IgD-negative memory B cell (primary cell): ENCODE measurements around the gene KCNK7. TPM values are rescaled to one million over a fixed set of nuclear protein-coding genes. Genes with fewer than 3 reads are reported as not detected.
"Not testable (repeated sequence)": the region's sequence is repeated elsewhere in the genome, so short reads cannot be mapped to it uniquely, and the experiment has no call there.

Experiments used
- H3K27ac Mint-ChIP-seq, 3 donors: one replicate each; pipeline ENCODE4 v1.8.0; 2020 to 2022; ENCODE audit warnings: mild to moderate bottlenecking in 3 of 3, mixed read lengths in 3 of 3, moderate library complexity in 1 of 3
- H3K27me3 Mint-ChIP-seq: one replicate; pipeline ENCODE4 v1.8.0; 2021; ENCODE audit warnings: mixed read lengths
- H3K36me3 Mint-ChIP-seq: one replicate; pipeline ENCODE4 v1.8.0; 2020; ENCODE audit warnings: mild to moderate bottlenecking, mixed read lengths
- H3K4me1 Mint-ChIP-seq, 3 donors: one replicate each; pipeline ENCODE4 v1.8.0; 2020 to 2022; ENCODE audit warnings: mixed read lengths in 3 of 3, mild to moderate bottlenecking in 1 of 3
- H3K4me3 Mint-ChIP-seq, 4 donors: one replicate each; pipeline ENCODE4 v1.8.0; 2020 to 2022; ENCODE audit warnings: mild to moderate bottlenecking in 4 of 4, mixed read lengths in 4 of 4, moderate library complexity in 3 of 4
- H3K9me3 Mint-ChIP-seq, 3 donors: one replicate each; pipeline ENCODE4 v1.8.0; 2020 to 2021; ENCODE audit warnings: mixed read lengths in 3 of 3, mild to moderate bottlenecking in 1 of 3
- polyA plus RNA-seq: library from polyadenylated mRNA; unstranded; fragments of 300-500 nt; fragmentation: Illumina TruSeq; gene quantifications from one replicate; pipeline ENCODE4 v1.2.3, GENCODE V29; 2021

Gene KCNK7, protein sequence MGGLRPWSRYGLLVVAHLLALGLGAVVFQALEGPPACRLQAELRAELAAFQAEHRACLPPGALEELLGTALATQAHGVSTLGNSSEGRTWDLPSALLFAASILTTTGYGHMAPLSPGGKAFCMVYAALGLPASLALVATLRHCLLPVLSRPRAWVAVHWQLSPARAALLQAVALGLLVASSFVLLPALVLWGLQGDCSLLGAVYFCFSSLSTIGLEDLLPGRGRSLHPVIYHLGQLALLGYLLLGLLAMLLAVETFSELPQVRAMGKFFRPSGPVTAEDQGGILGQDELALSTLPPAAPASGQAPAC
- polyA plus RNA-seq, result not detected

DNA sequence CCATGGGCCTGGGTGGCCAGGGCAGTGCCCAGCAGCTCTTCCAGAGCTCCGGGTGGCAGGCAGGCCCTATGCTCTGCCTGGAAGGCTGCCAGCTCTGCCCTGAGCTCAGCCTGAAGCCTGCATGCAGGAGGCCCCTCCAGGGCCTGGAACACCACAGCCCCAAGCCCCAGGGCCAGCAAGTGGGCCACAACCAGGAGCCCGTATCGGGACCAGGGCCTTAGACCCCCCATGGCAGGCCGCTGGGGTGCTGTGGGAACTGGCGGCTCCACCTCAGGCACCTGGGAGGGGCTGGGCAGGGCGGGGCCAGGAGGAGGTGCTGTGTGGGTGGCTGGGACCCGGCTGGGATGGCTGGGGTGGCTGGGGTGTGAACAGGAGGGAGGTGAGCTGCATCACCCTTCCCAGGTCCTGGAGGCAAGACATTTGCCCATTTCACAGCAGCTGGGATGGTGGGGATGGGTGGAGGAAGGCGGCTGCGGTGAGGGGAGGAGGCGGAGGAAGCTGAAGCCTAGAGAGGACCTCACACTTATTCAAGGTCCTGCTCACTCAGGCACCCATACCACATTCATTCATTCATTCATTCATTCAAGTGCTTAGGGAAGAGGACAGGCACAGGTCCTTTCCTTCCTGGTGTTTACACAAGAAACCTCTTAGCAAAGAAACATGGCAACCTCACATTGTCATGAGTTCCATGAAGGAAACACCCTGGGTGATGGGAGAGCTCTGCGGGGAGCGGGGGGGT, at the start of gene KCNK7:
TSS of gene KCNK7 (minus strand) at position 258 of the 739 bp plus-strand sequence. CDS start at position 230, 28 bp downstream.
- H3K4me3 Mint-ChIP-seq, result peak within 1 kb of the TSS in 2 of 4 donors; percentile 33 to 65
- H3K4me1 Mint-ChIP-seq, result peaks cover 0 to 12% (median 5%) of the 10 kb centered on the region in 3 donors
- no peaks in the 10 kb centered on the region for H3K36me3 Mint-ChIP-seq
- H3K9me3 Mint-ChIP-seq, result no peaks in the 10 kb centered on the region
- H3K27me3 Mint-ChIP-seq, result no peaks in the 10 kb centered on the region
- no peak within 1 kb of the TSS for H3K27ac Mint-ChIP-seq

DNA sequence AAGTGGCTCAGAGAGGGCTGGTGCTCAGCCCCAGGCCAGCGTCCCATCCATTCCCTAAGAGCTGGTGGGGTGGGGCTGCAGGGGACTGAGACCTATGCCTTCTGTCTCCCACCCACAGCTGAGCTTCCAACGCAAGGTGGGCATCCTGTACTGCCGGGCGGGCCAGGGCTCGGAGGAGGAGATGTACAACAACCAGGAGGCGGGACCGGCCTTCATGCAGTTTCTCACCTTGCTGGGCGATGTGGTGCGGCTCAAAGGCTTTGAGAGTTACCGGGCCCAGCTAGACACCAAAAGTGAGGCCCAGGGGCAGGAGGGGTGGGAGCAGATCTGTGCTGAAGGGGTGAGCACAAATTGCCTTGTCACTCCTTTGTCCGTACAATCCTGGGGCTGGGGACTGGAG, 49.2 kb upstream of the KCNK7 start:
- Mint-ChIP-seq H3K27me3 (no peaks in the 10 kb centered on the region), H3K27ac (peak overlapping the region; percentile 31 to 98 (median 76)), H3K36me3 (peaks cover 4% of the 10 kb centered on the region), H3K4me1 (peaks cover 4 to 15% (median 5%) of the 10 kb centered on the region in 3 donors), H3K9me3 (no peaks in the 10 kb centered on the region), H3K4me3 (peak overlapping the region in 2 of 4 donors; percentile 39 to 85)

DNA sequence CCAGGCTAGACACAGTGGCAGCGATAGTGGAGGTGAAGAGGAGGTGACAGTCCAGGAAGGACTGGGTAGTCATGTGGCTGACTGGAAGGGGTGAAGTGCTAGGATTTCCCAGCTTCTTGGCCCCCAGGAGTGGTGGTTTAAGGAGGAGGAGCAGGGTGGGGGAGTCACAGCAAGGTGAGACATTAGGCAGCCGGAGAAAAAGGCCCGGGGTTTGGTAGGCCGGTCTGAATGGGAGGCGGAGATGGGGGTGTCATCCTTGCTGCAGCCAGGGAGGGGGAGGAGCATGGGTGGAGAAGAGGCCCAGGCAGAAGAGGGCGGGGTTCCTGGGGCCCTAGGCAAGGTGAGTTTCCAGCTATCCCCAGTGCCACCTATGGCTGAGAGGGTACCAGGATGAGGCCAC, 48.4 kb upstream of the KCNK7 start:
- no peaks in the 10 kb centered on the region for H3K9me3 Mint-ChIP-seq
- H3K4me3 Mint-ChIP-seq, result peak overlapping the region in 3 of 4 donors; percentile 32 to 85 (median 41)
- no peaks in the 10 kb centered on the region for H3K27me3 Mint-ChIP-seq
- peaks cover 4 to 16% (median 10%) of the 10 kb centered on the region in 3 donors for H3K4me1 Mint-ChIP-seq
- H3K27ac Mint-ChIP-seq, result peak overlapping the region in 2 of 3 donors; percentile 92 to 98
- peaks cover 4% of the 10 kb centered on the region for H3K36me3 Mint-ChIP-seq

DNA sequence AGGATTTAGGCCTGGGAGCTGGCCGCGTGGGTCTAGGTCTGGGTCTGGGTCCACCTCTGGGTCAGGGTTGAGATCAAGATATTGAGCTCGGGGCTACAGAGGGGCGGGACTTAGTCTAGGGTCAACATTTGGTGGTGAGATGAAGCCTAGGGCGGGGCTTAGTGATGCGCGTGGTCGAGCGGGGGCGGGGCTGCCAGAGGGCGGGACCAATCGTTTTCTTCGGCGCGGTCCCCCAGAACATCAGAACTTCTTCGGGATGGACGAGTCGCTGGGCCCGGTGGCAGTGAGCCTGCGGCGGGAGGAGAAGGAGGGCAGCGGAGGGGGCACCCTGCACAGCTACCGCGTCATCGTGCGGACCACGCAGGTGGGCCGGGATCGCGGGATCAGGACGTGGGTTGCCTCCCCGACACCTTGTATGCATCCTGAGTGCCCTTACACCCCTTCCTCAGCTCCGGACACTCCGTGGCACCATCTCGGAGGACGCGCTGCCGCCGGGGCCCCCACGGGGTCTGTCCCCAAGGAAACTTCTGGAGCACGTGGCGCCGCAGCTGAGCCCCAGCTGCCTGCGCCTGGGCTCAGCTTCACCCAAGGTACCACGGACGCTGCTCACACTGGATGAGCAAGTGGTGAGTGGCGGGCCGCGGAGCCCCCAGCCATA, 46.5 kb upstream of the KCNK7 start:
- H3K36me3 Mint-ChIP-seq, result peaks cover 4% of the 10 kb centered on the region
- peak overlapping the region; percentile 94 to 99 (median 96) for H3K4me3 Mint-ChIP-seq
- peaks cover 4 to 22% (median 15%) of the 10 kb centered on the region in 3 donors for H3K4me1 Mint-ChIP-seq
- H3K9me3 Mint-ChIP-seq, result no peaks in the 10 kb centered on the region
- no peaks in the 10 kb centered on the region for H3K27me3 Mint-ChIP-seq
- peak overlapping the region; percentile 90 to 98 (median 97) for H3K27ac Mint-ChIP-seq

DNA sequence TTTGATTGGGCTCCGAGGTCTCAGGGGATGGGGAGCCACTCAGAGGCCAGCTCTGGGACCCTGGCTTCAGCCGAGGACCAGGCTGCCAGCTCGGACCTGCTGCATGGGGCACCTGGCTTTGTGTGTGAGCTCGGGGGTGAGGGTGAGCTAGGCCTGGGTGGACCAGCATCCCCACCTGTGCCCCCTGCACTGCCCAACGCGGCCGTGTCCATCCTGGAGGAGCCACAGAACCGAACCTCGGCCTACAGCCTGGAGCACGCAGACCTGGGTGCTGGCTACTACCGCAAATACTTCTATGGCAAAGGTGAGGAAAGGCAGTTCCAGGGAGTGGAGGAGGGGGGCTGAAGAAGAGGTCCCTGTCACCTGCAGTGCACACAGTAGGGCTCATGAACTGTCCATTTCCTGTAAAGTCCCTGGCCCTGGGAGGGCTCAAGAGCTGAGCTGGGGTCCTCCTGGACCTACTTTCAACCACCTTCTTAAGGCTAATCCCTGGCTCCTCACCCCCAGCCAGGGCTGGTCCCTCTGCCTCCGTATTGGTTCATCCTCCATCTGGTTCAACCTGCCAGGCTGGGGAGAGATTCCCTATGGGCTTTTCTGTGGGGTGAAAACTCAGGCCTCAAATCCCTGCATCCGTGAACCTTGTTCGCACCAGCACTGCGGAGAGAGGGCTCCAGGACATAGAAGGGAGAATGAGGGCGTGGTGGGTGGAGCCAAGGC, 45.9 kb upstream of the KCNK7 start:
- Mint-ChIP-seq H3K36me3 (peaks cover 4% of the 10 kb centered on the region), H3K9me3 (no peaks in the 10 kb centered on the region), H3K27ac (peak overlapping the region; percentile 97 to 99 (median 98)), H3K27me3 (no peaks in the 10 kb centered on the region), H3K4me3 (peak overlapping the region; percentile 94 to 99 (median 96)), H3K4me1 (peaks cover 8 to 22% (median 15%) of the 10 kb centered on the region in 3 donors)

DNA sequence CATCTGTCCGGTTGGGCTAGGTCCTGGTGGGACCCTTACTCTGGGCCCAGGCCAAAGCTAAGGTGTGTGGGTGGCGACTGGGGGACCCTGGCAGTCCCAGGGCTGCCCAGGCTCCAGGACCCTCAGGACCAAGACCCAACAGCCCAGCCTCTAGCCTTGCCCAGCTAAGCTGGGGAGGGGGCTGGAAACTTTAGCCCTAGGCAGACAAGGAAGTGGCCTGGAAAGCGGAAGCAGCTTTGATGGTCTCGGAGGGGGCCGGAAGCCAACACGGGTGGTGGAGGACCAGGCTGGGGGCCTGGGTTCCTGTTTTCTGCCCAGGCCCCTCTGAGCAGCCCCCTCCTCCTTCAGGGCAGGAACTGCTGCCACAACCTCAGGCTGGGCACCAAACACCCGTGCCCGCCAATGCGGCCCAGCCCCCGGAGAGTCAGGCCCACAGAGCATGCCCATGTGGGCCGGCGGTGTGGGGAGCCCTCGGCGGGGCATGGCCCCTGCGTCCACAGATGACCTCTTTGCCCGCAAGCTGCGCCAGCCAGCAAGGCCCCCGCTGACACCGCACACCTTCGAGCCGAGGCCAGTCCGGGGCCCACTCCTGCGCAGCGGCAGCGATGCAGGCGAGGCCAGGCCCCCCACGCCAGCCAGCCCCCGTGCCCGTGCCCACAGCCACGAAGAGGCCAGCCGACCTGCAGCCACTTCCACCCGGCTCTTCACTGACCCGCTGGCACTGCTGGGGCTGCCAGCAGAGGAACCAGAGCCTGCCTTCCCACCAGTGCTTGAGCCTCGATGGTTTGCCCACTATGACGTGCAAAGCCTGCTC, 45.1 kb upstream of the KCNK7 start:
- no peaks in the 10 kb centered on the region for H3K27me3 Mint-ChIP-seq
- H3K4me3 Mint-ChIP-seq, result peak overlapping the region; percentile 94 to 99 (median 96)
- peaks cover 3% of the 10 kb centered on the region for H3K36me3 Mint-ChIP-seq
- peak overlapping the region; percentile 97 to 99 (median 98) for H3K27ac Mint-ChIP-seq
- H3K9me3 Mint-ChIP-seq, result no peaks in the 10 kb centered on the region
- peaks cover 8 to 22% (median 15%) of the 10 kb centered on the region in 3 donors for H3K4me1 Mint-ChIP-seq

DNA sequence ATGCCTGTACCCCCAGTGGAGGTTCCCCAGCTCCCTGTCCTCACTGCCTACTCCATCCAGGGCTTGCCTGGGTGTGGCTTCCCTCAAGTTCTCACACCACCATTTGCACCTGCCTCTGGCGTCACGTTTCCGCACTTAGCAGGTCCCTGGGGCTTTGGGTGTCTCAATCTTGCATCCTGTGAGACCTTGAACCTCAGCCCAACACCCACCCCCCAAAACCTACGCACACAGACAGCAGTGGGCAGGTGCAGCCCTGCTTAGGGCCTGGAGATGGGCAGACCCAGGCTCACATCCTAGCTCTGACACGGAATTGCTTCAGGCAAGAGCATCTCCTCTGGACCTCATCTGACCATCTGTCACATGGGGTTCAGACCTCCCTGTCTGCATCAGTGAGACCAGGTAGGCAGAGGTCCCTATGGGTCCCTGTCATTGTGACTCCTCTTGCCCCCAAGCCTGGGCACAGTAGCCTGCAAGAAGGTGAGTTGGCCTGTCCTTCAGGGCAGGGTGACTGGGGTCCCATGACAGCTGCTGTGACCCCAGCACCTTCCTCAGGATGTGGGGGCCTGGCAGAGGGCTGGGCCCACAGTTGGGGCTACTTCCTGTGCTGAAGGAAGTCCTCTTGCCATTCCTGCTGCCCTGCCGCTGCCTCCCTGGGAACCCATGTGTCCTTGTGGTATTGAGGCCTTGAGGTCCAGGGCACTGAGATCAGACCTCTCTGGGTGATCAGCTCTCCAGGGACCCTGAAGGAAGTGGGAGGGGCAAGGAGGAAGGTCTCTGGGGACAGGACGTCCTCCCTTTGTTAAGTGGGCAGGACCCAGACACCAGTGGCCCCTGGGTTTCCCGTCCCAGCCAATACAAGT, 44.3 kb upstream of the KCNK7 start:
- peak overlapping the region; percentile 97 to 99 (median 98) for H3K27ac Mint-ChIP-seq
- peaks cover 8 to 22% (median 15%) of the 10 kb centered on the region in 3 donors for H3K4me1 Mint-ChIP-seq
- H3K27me3 Mint-ChIP-seq, result no peaks in the 10 kb centered on the region
- H3K4me3 Mint-ChIP-seq, result peak overlapping the region; percentile 94 to 99 (median 96)
- H3K36me3 Mint-ChIP-seq, result peaks cover under 1% of the 10 kb centered on the region
- H3K9me3 Mint-ChIP-seq, result no peaks in the 10 kb centered on the region

DNA sequence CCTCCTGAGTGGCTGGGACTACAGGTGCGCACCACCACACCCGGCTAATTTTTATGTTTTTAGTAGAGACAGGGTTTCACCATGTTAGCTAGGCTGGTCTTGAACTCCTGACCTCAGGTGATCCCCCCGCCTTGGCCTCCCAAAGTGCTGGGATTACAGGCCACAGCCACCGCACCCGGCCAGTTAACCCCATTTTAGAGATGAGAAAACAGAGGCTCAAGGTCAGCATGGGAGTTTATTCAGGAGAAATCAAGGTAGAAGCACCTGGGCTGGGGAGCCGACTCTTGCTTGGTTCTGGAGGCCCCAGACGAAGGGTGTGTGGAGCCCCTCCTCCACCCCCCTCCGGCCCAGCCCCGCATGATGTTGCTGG, 43.6 kb upstream of the KCNK7 start:
- peaks cover 8 to 22% (median 15%) of the 10 kb centered on the region in 3 donors for H3K4me1 Mint-ChIP-seq
- H3K27me3 Mint-ChIP-seq, H3K36me3 Mint-ChIP-seq, H3K9me3 Mint-ChIP-seq: not testable (repeated sequence)
- H3K27ac Mint-ChIP-seq, result peak overlapping the region; percentile 97 to 99 (median 98)
- peak overlapping the region; percentile 94 to 99 (median 96) for H3K4me3 Mint-ChIP-seq

DNA sequence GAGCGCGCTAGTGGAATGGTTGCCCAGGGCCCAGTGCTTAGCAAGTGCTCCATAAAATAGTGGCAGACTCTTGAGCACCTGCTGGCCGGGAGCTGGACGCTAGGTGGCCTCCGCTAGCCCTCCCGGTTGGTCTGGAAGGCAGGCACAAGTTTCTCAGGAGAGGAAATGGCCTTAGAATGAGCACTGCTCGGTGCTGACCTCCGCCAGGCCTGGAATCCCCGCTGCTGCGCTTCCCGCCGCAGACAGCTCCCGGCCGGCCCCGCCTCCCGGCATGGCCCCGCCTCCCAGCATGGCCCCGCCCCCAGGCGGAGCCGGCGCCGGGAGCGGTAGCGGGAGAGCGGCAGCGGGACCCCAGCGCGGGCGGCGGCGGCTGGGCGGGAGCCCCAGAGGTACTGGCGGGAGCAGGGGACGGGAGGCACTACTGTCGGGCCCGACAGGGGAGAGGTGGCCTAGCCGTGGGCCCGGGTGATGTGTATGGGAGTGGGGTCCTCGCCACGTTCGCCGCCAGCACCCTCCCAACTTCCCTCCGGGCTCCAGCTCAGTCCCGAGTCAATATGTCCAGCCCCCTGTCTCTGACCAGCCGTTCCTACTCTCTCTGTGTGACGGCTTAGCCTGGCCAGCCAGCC, 42.3 kb upstream of the KCNK7 start, which contains the start of gene SIPA1:
TSS of gene SIPA1 (plus strand) at position 308 of the 626 bp plus-strand sequence. CDS start 2,821 bp downstream, outside the sequence.
- peaks cover 8 to 19% (median 15%) of the 10 kb centered on the region in 3 donors for H3K4me1 Mint-ChIP-seq
- peak within 1 kb of the TSS; percentile 97 to 99 (median 98) for H3K27ac Mint-ChIP-seq
- no peaks in the 10 kb centered on the region for H3K9me3 Mint-ChIP-seq
- peaks cover 1% of the 10 kb centered on the region for H3K36me3 Mint-ChIP-seq
- peak within 1 kb of the TSS; percentile 94 to 99 (median 96) for H3K4me3 Mint-ChIP-seq
- no peaks in the 10 kb centered on the region for H3K27me3 Mint-ChIP-seq

DNA sequence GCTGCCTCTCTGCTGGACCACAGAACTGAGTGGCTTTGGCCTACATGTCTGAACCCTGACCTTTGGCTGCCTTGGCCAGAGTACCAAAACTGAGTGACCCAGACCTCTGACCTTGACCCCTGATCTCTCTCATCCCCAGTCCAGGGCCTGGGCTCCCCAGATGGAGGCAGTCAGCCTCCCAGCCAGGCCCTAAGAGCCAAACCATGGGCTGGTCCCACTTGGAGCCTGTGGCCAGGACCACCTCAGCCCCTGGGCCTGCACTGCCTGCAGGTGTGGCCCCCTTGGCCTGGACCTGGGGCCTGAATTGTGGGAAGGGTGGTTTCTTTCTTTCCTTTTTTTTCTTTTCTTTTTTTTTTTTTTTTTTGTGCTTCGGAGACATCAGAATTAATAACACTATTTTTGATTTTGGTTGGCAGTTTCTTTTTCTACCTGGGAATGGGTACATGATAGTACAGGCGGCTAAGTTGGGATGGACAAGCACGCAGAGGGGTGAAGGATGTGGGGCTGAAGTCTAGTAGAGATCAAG, 41.5 kb upstream of the KCNK7 start:
- peaks cover 2% of the 10 kb centered on the region for H3K36me3 Mint-ChIP-seq
- no peaks in the 10 kb centered on the region for H3K27me3 Mint-ChIP-seq
- peak overlapping the region; percentile 91 to 98 (median 97) for H3K27ac Mint-ChIP-seq
- no peaks in the 10 kb centered on the region for H3K9me3 Mint-ChIP-seq
- H3K4me1 Mint-ChIP-seq, result peaks cover 8 to 19% (median 15%) of the 10 kb centered on the region in 3 donors
- peak overlapping the region; percentile 79 to 97 (median 94) for H3K4me3 Mint-ChIP-seq

DNA sequence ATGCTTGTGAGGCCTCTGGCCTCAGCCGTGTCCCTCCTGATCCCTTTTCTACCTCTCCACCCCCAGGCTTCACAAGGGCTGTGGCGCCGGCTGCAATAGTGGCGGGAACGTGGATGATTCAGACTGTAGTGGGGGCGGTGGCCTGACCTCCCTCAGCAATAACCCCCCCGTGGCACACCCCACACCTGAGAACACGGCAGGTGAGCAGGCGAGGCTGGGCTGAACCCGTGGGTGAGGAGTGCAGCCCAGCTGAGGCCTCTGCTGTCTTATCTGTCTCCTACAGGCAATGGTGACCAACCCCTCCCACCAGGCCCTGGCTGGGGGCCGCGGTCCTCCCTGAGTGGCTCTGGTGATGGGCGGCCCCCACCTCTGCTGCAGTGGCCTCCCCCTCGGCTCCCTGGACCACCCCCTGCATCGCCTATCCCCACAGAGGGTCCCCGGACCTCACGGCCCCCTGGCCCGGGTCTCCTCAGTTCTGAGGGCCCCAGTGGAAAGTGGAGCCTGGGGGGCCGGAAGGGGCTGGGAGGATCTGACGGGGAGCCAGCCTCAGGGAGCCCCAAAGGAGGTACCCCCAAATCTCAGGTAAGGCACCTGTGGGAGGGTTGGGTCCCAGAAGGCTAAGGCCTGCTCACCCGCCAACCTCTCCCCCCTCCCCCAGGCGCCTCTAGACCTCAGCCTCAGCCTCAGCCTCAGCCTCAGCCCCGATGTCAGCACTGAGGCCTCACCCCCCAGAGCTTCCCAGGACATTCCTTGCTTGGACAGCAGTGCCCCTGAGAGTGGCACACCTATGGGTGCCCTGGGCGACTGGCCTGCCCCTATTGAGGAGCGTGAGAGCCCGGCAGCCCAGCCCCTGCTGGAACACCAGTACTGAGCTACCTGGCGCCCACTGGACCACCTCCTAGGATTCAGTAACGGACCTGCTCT, 40.8 kb upstream of the KCNK7 start:
- peaks cover 3 to 15% (median 10%) of the 10 kb centered on the region in 3 donors for H3K4me1 Mint-ChIP-seq

More for the DNA sequence above, 40.8 kb upstream of the KCNK7 start:
- H3K27ac Mint-ChIP-seq, result peak overlapping the region in 2 of 3 donors; percentile 76 to 98
- H3K36me3 Mint-ChIP-seq, result peaks cover 2% of the 10 kb centered on the region
- no peaks in the 10 kb centered on the region for H3K27me3 Mint-ChIP-seq
- H3K9me3 Mint-ChIP-seq, result no peaks in the 10 kb centered on the region
- peak overlapping the region; percentile 57 to 95 (median 76) for H3K4me3 Mint-ChIP-seq
